GM18505 (cell line): ENCODE results near the gene MEIS1.

ENCODE experiments used
- ATAC-seq: cut with Tn5 transposase; IDR thresholded peaks from one replicate; pipeline ENCODE4 v1.9.1; 2021; ENCODE audit not compliant: unreplicated experiment
- POLR2A ChIP-seq: IDR thresholded peaks from 4 replicates; pipeline ENCODE4 v1.6.1; 2011; ENCODE audit warnings: borderline replicate concordance; ENCODE audit not compliant: insufficient read depth, insufficient read length; ENCODE audit errors: extremely low read depth

The MEIS1 gene

DNA sequence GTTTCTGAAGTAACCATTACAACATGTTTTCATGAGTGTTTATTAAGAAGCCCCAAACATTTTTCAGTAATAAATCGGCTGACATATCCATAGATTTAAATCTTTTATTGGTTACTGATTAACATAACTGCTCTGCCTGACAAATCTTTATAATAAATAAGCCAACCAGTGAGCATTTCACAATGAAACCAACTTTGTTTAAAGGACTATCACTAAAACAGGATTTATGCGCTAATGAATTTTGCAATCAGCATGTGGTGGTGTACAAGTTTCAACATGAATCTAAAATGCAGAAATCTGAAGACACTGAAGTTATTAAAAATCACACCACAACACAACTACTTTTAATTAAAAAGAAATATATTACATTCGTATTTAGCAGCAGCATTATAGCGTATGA lies 166.7 kb downstream of the MEIS1 start:
- TF ChIP-seq POLR2A: no peak
- no peak for ATAC-seq

DNA sequence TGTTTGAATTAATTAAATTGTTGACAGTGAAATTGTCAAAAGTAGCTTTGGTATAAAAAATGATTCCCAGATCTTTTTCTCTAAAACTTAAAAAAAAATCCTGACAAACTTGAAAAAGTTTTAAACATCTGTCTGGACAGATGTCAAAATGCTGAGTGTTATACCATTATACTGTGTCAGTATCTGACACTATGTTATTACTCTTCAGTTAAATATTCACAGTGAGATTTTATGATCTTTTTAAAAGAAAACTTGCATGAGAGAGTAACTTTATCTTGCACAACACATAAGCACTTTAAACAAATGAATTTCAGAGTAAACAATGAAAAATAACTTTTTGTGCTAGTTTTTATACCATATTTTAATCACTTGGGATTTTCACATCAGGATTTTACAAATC lies 167.4 kb downstream of the MEIS1 start:
- no peak for ATAC-seq
- no peak for TF ChIP-seq POLR2A

DNA sequence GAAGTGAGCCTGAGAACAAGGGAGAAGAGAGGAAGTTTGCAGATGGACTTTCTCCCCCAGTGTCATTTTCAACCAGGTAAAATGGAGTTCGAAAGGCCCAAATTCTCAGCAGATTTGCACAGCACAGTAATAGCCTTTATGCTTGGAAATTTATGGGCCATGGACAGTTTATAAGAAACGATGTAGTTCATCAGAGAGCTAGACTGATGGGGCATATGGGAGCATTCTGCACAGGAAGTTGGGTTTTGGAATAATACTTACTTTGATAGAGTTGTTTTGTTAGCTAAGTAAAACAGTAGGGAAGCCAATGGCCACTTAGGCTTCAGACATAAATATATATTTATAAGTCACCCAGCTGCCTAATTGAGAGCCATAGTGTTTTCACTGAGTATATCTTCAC lies 169.4 kb downstream of the MEIS1 start:
- ATAC-seq: no peak
- no peak for TF ChIP-seq POLR2A

DNA sequence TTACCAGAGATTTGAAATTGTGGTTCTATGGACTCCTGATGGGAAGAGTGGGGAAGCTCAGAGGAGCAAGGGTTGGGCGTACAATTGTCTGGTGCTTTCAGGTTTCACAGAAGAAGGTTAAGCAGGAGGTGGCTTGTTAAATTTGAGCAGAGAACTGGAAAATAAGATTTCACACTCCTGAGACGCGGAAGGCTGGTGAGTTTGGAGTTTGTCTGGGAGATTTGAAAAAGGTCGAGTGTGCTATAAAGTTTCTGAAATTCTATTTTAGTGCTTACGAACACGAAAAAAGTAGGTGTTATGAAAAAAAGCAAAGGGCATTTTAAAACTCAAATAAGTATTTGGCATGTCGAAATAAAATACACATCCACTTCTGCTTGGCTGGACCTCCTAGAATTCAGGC lies 170.1 kb downstream of the MEIS1 start:
- TF ChIP-seq POLR2A: no peak
- no peak for ATAC-seq

DNA sequence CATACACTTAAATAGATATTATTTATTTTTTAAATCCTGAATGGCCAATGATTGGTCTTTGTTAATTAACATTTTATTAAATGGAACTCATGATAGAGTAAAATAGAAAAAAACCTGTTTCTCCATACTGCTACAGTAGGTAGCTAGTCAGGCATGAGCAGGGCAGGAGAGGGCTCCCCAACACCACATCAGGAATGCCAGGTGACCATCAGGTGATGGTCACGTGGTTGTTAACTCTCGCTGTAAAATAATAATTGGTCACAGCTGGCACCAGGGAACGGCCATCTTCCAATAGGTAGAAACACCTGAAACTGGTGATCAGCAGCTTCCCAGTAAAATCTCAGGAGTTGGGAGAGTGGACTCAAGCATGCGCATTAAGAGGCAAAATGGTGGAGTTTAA lies 172.2 kb downstream of the MEIS1 start:
- no peak for ATAC-seq
- TF ChIP-seq POLR2A: no peak
